IMR-90 (cell line): Measurements from ENCODE around the gene SIPA1L3. TPM values are rescaled to one million over a fixed set of nuclear protein-coding genes. Genes with fewer than 3 reads are reported as not detected.

ENCODE experiments used
- ATAC-seq: fragments of 200-7000 bp; cut with Tn5 transposase; 2 replicates; pipeline ENCODE4 v1.9.1; 2020; ENCODE audit warnings: low read depth, mild to moderate bottlenecking, moderate library complexity
- BruUV-seq: library from RNA; stranded (reverse); fragments of 400-500 nt; replicated peaks from 2 replicates; lab custom pipeline; 2021; lab: Mats Ljungman, UMichigan
- CTCF ChIA-PET: fragments of 300-600 bp; formaldehyde crosslinking; extraction: SDS; loops from one replicate; lab custom pipeline; 2021; ENCODE audit warnings: antibody characterized with exemption; lab: Yijun Ruan, JAX
- POLR2A ChIA-PET: fragments of 300-600 bp; sonication (Branson Sonifier 250); formaldehyde crosslinking; loops from one replicate; lab custom pipeline; 2022; ENCODE audit warnings: antibody characterized with exemption; ENCODE audit not compliant: unreplicated experiment; lab: Charles Lee
- DNase-seq: peaks from one replicate; pipeline ENCODE4 v3.0.0; 2013
- H2AFZ ChIP-seq: replicated peaks from 2 replicates; pipeline ENCODE3; 2013; ENCODE audit warnings: low read length, mild to moderate bottlenecking; ENCODE audit not compliant: poor library complexity
- H2AK5ac ChIP-seq: 2 replicates; pipeline ENCODE4 v1.6.1; 2013; ENCODE audit warnings: low read depth, low read length, inconsistent platforms
- H2AK9ac ChIP-seq: replicated peaks from 2 replicates; pipeline ENCODE3; 2013; ENCODE audit warnings: mild to moderate bottlenecking, low read depth, low read length, moderate library complexity; ENCODE audit not compliant: poor library complexity
- H2BK120ac ChIP-seq: 2 replicates; pipeline ENCODE4 v1.6.1; 2013; ENCODE audit warnings: low read depth, low read length, inconsistent platforms
- H2BK15ac ChIP-seq: 3 replicates; pipeline ENCODE4 v1.6.1; 2013; ENCODE audit warnings: low read depth, low read length, inconsistent platforms
- H2BK20ac ChIP-seq: 2 replicates; pipeline ENCODE4 v1.6.1; 2013; ENCODE audit warnings: low read depth, mild to moderate bottlenecking, inconsistent platforms, low read length, moderate library complexity
- H2BK5ac ChIP-seq: 2 replicates; pipeline ENCODE4 v1.6.1; 2013; ENCODE audit warnings: mild to moderate bottlenecking, low read depth, low read length, inconsistent platforms; ENCODE audit not compliant: poor library complexity, severe bottlenecking
- H3K14ac ChIP-seq: replicated peaks from 2 replicates; pipeline ENCODE4 v1.6.1; 2013; ENCODE audit warnings: low read depth, low read length, inconsistent platforms
- H3K18ac ChIP-seq: 2 replicates; pipeline ENCODE4 v1.6.1; 2013; ENCODE audit warnings: low read depth, low read length, control low read depth
- H3K23ac ChIP-seq: 2 replicates; pipeline ENCODE4 v1.6.1; 2013; ENCODE audit warnings: low read depth, low read length, inconsistent platforms
- H3K27ac ChIP-seq: 2 replicates; pipeline ENCODE4 v1.5.1; 2013; ENCODE audit warnings: mild to moderate bottlenecking, control low read depth, low read length; ENCODE audit not compliant: insufficient read depth
- H3K27me3 ChIP-seq: 2 replicates; pipeline ENCODE4 v1.6.1; 2013; ENCODE audit warnings: low read length; ENCODE audit not compliant: control insufficient read depth, insufficient read depth
- H3K36me3 ChIP-seq: 2 replicates; pipeline ENCODE4 v1.6.1; 2013; ENCODE audit warnings: low read length, mixed read lengths; ENCODE audit not compliant: control insufficient read depth, insufficient read depth
- H3K4ac ChIP-seq: 2 replicates; pipeline ENCODE4 v1.6.1; 2013; ENCODE audit warnings: low read depth, low read length, inconsistent platforms
- H3K4me1 ChIP-seq: 2 replicates; pipeline ENCODE4 v1.6.1; 2013; ENCODE audit warnings: low read length, mixed read lengths; ENCODE audit not compliant: control insufficient read depth, insufficient read depth
- H3K4me2 ChIP-seq: 2 replicates; pipeline ENCODE4 v1.6.1; 2013; ENCODE audit warnings: low read depth, mild to moderate bottlenecking, control low read depth, low read length, moderate library complexity
- H3K4me3 ChIP-seq: 2 replicates; pipeline ENCODE4 v1.5.1; 2013; ENCODE audit warnings: low read depth, mild to moderate bottlenecking, control low read depth, low read length, moderate library complexity; ENCODE audit not compliant: insufficient read depth
- H3K56ac ChIP-seq: 2 replicates; pipeline ENCODE4 v1.6.1; 2013; ENCODE audit warnings: low read length, inconsistent platforms; ENCODE audit not compliant: insufficient read depth; ENCODE audit errors: extremely low read depth
- H3K79me1 ChIP-seq, 2 experiments: 2 replicates each; pipeline ENCODE4 v1.6.1; 2013; ENCODE audit warnings: low read length in 2 of 2, inconsistent platforms in 1 of 2, low read depth in 1 of 2
- H3K9ac ChIP-seq: 2 replicates; pipeline ENCODE4 v1.6.1; 2013; ENCODE audit warnings: low read depth, low read length, control low read depth
- H3K9me1 ChIP-seq: 2 replicates; pipeline ENCODE4 v1.6.1; 2013; ENCODE audit warnings: low read length, inconsistent platforms; ENCODE audit not compliant: insufficient read depth
- H3K9me3 ChIP-seq: 2 replicates; pipeline ENCODE4 v1.6.1; 2013; ENCODE audit warnings: low read length; ENCODE audit not compliant: control insufficient read depth, insufficient read depth
- H4K20me1 ChIP-seq: 2 replicates; pipeline ENCODE4 v1.6.1; 2013; ENCODE audit warnings: low read length, inconsistent platforms; ENCODE audit not compliant: insufficient read depth
- H4K5ac ChIP-seq: 2 replicates; pipeline ENCODE4 v1.6.1; 2013; ENCODE audit warnings: mild to moderate bottlenecking, low read depth, low read length, control low read depth
- H4K8ac ChIP-seq, 2 experiments: 2 replicates each; pipeline ENCODE4 v1.6.1; 2013; ENCODE audit warnings: low read depth in 2 of 2, low read length in 2 of 2, control low read depth in 1 of 2, inconsistent platforms in 1 of 2
- H4K91ac ChIP-seq: 2 replicates; pipeline ENCODE4 v1.6.1; 2013; ENCODE audit warnings: low read depth, low read length, inconsistent platforms; ENCODE audit not compliant: insufficient read depth
- BHLHE40 ChIP-seq: fragments of 150-350 bp; IDR thresholded peaks from 2 replicates; pipeline ENCODE4 v1.6.1; 2016; ENCODE audit warnings: mild to moderate bottlenecking, low read depth, low read length
- CEBPB ChIP-seq: IDR thresholded peaks from 2 replicates; pipeline ENCODE4 v1.6.1; 2012; ENCODE audit warnings: low read depth, low read length, improper control_type of control experiment
- CHD1 ChIP-seq: IDR thresholded peaks from 2 replicates; pipeline ENCODE4 v1.6.1; 2012; ENCODE audit warnings: low read depth, low read length, improper control_type of control experiment
- CTCF ChIP-seq: conservative IDR thresholded peaks from 2 replicates; pipeline ENCODE4 v1.5.1; 2012; ENCODE audit warnings: mild to moderate bottlenecking, low read depth, low read length, improper control_type of control experiment
- ELK1 ChIP-seq: fragments of 150-350 bp; IDR thresholded peaks from 2 replicates; pipeline ENCODE4 v1.6.1; 2016; ENCODE audit warnings: low read depth, mild to moderate bottlenecking, low read length, moderate library complexity, borderline replicate concordance
- FOS ChIP-seq: fragments of 150-350 bp; IDR thresholded peaks from 2 replicates; pipeline ENCODE4 v1.6.1; 2016; ENCODE audit warnings: low read depth, low read length
- MAFK ChIP-seq: IDR thresholded peaks from 2 replicates; pipeline ENCODE4 v1.6.1; 2012; ENCODE audit warnings: low read depth, low read length, improper control_type of control experiment
- MAZ ChIP-seq: IDR thresholded peaks from 2 replicates; pipeline ENCODE4 v1.6.1; 2012; ENCODE audit warnings: low read depth, mild to moderate bottlenecking, low read length, improper control_type of control experiment, moderate library complexity, borderline replicate concordance
- MXI1 ChIP-seq: IDR thresholded peaks from 2 replicates; pipeline ENCODE4 v1.6.1; 2012; ENCODE audit warnings: low read depth, mild to moderate bottlenecking, low read length, moderate library complexity, borderline replicate concordance
- NFE2L2 ChIP-seq: fragments of 150-350 bp; IDR thresholded peaks from 2 replicates; pipeline ENCODE4 v1.6.1; 2016; ENCODE audit warnings: low read depth, mild to moderate bottlenecking, low read length
- POLR2A ChIP-seq: IDR thresholded peaks from 2 replicates; pipeline ENCODE4 v1.6.1; 2012; ENCODE audit warnings: mild to moderate bottlenecking, low read depth, low read length
- RAD21 ChIP-seq: IDR thresholded peaks from 2 replicates; pipeline ENCODE4 v1.6.1; 2012; ENCODE audit warnings: low read length, improper control_type of control experiment
- RCOR1 ChIP-seq: IDR thresholded peaks from 2 replicates; pipeline ENCODE4 v1.6.1; 2012; ENCODE audit warnings: mild to moderate bottlenecking, low read length, improper control_type of control experiment; ENCODE audit not compliant: insufficient replicate concordance
- RFX5 ChIP-seq: IDR thresholded peaks from 2 replicates; pipeline ENCODE4 v1.8.0; 2012; ENCODE audit warnings: low read depth, mild to moderate bottlenecking, low read length, moderate library complexity
- SMC3 ChIP-seq: fragments of 150-350 bp; IDR thresholded peaks from 2 replicates; pipeline ENCODE4 v1.6.1; 2016; ENCODE audit warnings: low read depth, mild to moderate bottlenecking, antibody characterized with exemption, low read length, moderate library complexity
- USF2 ChIP-seq: fragments of 150-350 bp; IDR thresholded peaks from 2 replicates; pipeline ENCODE4 v1.6.1; 2017; ENCODE audit warnings: mild to moderate bottlenecking, antibody characterized with exemption, low read length, low read depth
- WGBS, 2 experiments: methylation state at CpG; one replicate each; pipeline versions ENCODE4 v1.1.5 to v1.1.7; 2013; ENCODE audit warnings: missing lambda C conversion rate in 2 of 2; ENCODE audit not compliant: insufficient read length in 1 of 2; ENCODE audit errors: extremely low coverage in 2 of 2; 5-methylcytosine and 5-hydroxymethylcytosine counted together
- dilution Hi-C: fragments of 300-500 bp; cut with HindIII; formaldehyde crosslinking; loops from one replicate; pipeline ENCODE4 v1.14.3; 2018; ENCODE audit warnings: low sequenced_read_pairs; ENCODE audit not compliant: unreplicated experiment
- in situ Hi-C: fragments of 300-500 bp; cut with MboI; formaldehyde crosslinking; loops from 3 replicates; pipeline ENCODE4 v1.14.3; 2019; ENCODE audit warnings: low sequenced_read_pairs, inconsistent platforms, mixed read lengths
- intact Hi-C: fragments of 100-400 bp; cut with micrococcal nuclease; formaldehyde crosslinking; loops from 2 replicates; pipeline ENCODE4 v1.10.0; 2022
- polyA plus RNA-seq, 3 experiments: library from polyadenylated mRNA; depleted of rRNA; stranded (reverse); fragments of >200 nt; gene quantifications; 2 replicates each; pipeline ENCODE4 v1.2.3, GENCODE V29; 2012; ENCODE audit warnings: low replicate concordance in 1 of 3
- total RNA-seq: library from RNA; depleted of rRNA; stranded (reverse); fragments of >200 nt; gene quantifications from 2 replicates; pipeline ENCODE4 v1.2.3, GENCODE V29; 2012

The SIPA1L3 gene
- total and polyA plus RNA-seq, 2 of the 4 experiments (the other 2 are of a cell fraction): 4.1 to 9.4 TPM

- Histone ChIP-seq H3K23ac (no peak overlapping the region), H3K9me1 (peaks cover 6% of the 10 kb centered on the region; the same call in 1 of the 2 replicates), H4K91ac (no peak overlapping the region), H2AK9ac (no peak overlapping the region), H2AK5ac (no peak overlapping the region), H4K5ac (no peak overlapping the region), H3K27ac (no peak overlapping the region), H2AFZ (no peak overlapping the region), H3K9ac (no peak overlapping the region), H3K36me3 (peaks cover 20% of the 10 kb centered on the region), H2BK5ac (no peak overlapping the region), H3K14ac (no peak overlapping the region), H3K9me3 (no peaks in the 10 kb centered on the region), H3K56ac (no peak overlapping the region), H2BK20ac (no peak overlapping the region), H2BK120ac (no peak overlapping the region), H3K4ac (no peak overlapping the region), H4K20me1 (no peaks in the 10 kb centered on the region), H3K4me2 (no peak overlapping the region), H3K4me1 (no peaks in the 10 kb centered on the region), H3K79me1 (peaks cover 0 to 9% of the 10 kb centered on the region in 2 experiments; a peak in 1 of 4 replicates), H3K18ac (no peak overlapping the region), H3K27me3 (no peaks in the 10 kb centered on the region), H3K4me3 (no peak overlapping the region), H4K8ac (no peak overlapping the region), H2BK15ac (no peak overlapping the region)
- ChIA-PET CTCF (no interaction called here), POLR2A (no interaction called here)
- 87% methylated on average over 6 of the region's 10 CpGs; no CpG with 5 or more reads in 1 of the 2 experiments for WGBS, 2 experiments
- in situ Hi-C loops: no loop called here
- BruUV-seq: no TSS peak
- no peak for DNase-seq
- no peak for ATAC-seq
- dilution Hi-C loops: no loop called here
- intact Hi-C loops: no loop called here
- TF ChIP-seq MXI1: no peak
- no peak for TF ChIP-seq BHLHE40
- TF ChIP-seq POLR2A: no peak
- TF ChIP-seq CTCF: no peak
- TF ChIP-seq MAFK: no peak
- no peak for TF ChIP-seq CHD1
- no peak for TF ChIP-seq MAZ
- TF ChIP-seq RAD21: no peak
- TF ChIP-seq SMC3: no peak
- no peak for TF ChIP-seq USF2
- no peak for TF ChIP-seq NFE2L2
- TF ChIP-seq ELK1: no peak
- no peak for TF ChIP-seq CEBPB
- no peak for TF ChIP-seq RCOR1
- no peak for TF ChIP-seq FOS
- no peak for TF ChIP-seq RFX5
Observed at GRCh38 chr19:38195237-38195636, 288.2 kb downstream of the SIPA1L3 start.
